Chondrocyte (in vitro differentiated cells): ENCODE data around the gene DNM3. TPM values are rescaled to one million over a fixed set of nuclear protein-coding genes. Genes with fewer than 3 reads are reported as not detected.

Source experiments
- DNase-seq: peaks from one replicate; pipeline ENCODE4 v3.0.0; 2021; ENCODE audit warnings: mixed read lengths, low spot score
- H3K27ac Mint-ChIP-seq: one replicate; pipeline ENCODE4 v1.8.0; 2021; ENCODE audit warnings: mild to moderate bottlenecking, moderate library complexity, mixed read lengths; ENCODE audit not compliant: unreplicated experiment
- H3K27me3 Mint-ChIP-seq: 2 replicates; pipeline ENCODE4 v1.8.0; 2021; ENCODE audit warnings: low read depth, mixed read lengths
- H3K36me3 Mint-ChIP-seq: 2 replicates; pipeline ENCODE4 v1.8.0; 2021; ENCODE audit warnings: low read depth, mixed read lengths
- H3K4me1 Mint-ChIP-seq: 2 replicates; pipeline ENCODE4 v1.8.0; 2021; ENCODE audit warnings: low read depth, mild to moderate bottlenecking, mixed read lengths
- H3K4me3 Mint-ChIP-seq: one replicate; pipeline ENCODE4 v1.8.0; 2021; ENCODE audit warnings: mild to moderate bottlenecking, moderate library complexity, mixed read lengths; ENCODE audit not compliant: unreplicated experiment
- H3K9me3 Mint-ChIP-seq: 2 replicates; pipeline ENCODE4 v1.8.0; 2021; ENCODE audit warnings: low read depth, mixed read lengths
- total RNA-seq: library from RNA; stranded (reverse); gene quantifications from 3 replicates; pipeline ENCODE4 v1.2.1, GENCODE V29; 2021
- TF ChIP-seq, protein P1 (sequence below): fragments of 200-600 bp; sonication (generic); IDR thresholded peaks from 2 replicates; pipeline ENCODE4 v1.5.0; 2021; ENCODE audit warnings: antibody characterized with exemption, mild to moderate bottlenecking, moderate library complexity

Gene DNM3
- total RNA-seq, 1 donor from 2014 or later, result 12.4 TPM

DNA sequence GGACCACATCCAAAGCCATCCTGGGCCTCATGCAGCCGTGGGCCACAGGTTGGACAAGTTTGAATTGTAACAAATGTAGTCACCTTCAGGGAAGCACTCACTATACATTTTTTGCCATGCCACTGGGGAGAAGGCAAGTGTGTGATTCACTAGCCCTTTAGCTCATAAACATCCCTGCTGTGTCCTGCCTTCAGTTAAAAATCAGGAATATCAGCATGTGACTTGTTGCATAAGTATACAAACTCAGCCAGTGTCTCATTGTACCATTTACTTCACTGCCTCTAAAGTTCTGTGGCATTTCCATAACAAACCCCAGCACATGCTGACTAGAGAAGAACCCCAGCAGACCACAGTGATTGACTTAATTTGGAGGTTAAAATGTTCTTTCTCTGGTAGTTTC, 437.2 kb downstream of the DNM3 start:
- peaks cover 10% of the 10 kb centered on the region for H3K36me3 Mint-ChIP-seq

GRCh38 chr1:172279939-172280636, 438.8 kb downstream of the DNM3 start:
- Mint-ChIP-seq H3K27ac (peak overlapping the region; percentile 80), H3K4me1 (peaks cover 67% of the 10 kb centered on the region), H3K4me3 (no peak overlapping the region), H3K36me3 (peaks cover 6% of the 10 kb centered on the region), H3K9me3 (peaks cover 7% of the 10 kb centered on the region), H3K27me3 (no peaks in the 10 kb centered on the region)
- TF ChIP-seq, protein P1, sequence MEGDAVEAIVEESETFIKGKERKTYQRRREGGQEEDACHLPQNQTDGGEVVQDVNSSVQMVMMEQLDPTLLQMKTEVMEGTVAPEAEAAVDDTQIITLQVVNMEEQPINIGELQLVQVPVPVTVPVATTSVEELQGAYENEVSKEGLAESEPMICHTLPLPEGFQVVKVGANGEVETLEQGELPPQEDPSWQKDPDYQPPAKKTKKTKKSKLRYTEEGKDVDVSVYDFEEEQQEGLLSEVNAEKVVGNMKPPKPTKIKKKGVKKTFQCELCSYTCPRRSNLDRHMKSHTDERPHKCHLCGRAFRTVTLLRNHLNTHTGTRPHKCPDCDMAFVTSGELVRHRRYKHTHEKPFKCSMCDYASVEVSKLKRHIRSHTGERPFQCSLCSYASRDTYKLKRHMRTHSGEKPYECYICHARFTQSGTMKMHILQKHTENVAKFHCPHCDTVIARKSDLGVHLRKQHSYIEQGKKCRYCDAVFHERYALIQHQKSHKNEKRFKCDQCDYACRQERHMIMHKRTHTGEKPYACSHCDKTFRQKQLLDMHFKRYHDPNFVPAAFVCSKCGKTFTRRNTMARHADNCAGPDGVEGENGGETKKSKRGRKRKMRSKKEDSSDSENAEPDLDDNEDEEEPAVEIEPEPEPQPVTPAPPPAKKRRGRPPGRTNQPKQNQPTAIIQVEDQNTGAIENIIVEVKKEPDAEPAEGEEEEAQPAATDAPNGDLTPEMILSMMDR, result no peak
- DNase-seq, result no peak

More for the DNA sequence above, 437.2 kb downstream of the DNM3 start:
- TF ChIP-seq, protein P1, result no peak
- peak overlapping the region; percentile 29 for H3K4me3 Mint-ChIP-seq
- no peaks in the 10 kb centered on the region for H3K27me3 Mint-ChIP-seq
- no peak for DNase-seq
- H3K27ac Mint-ChIP-seq, result peak overlapping the region; percentile 90
- peaks cover 7% of the 10 kb centered on the region for H3K9me3 Mint-ChIP-seq
- H3K4me1 Mint-ChIP-seq, result peaks cover 71% of the 10 kb centered on the region

GRCh38 chr1:172283766-172284165, 442.5 kb downstream of the DNM3 start:
- TF ChIP-seq, protein P1, result no peak
- peaks cover 7% of the 10 kb centered on the region for H3K9me3 Mint-ChIP-seq
- no peak overlapping the region for H3K27ac Mint-ChIP-seq
- no peak for DNase-seq
- H3K27me3 Mint-ChIP-seq, result no peaks in the 10 kb centered on the region
- peaks cover 6% of the 10 kb centered on the region for H3K36me3 Mint-ChIP-seq
- no peak overlapping the region for H3K4me3 Mint-ChIP-seq
- H3K4me1 Mint-ChIP-seq, result peaks cover 57% of the 10 kb centered on the region

GRCh38 chr1:172286629-172287076, 445.4 kb downstream of the DNM3 start:
- no peak for DNase-seq
- Mint-ChIP-seq H3K27ac (peak overlapping the region; percentile 77), H3K27me3 (no peaks in the 10 kb centered on the region), H3K36me3 (no peaks in the 10 kb centered on the region), H3K4me1 (peaks cover 38% of the 10 kb centered on the region), H3K9me3 (no peaks in the 10 kb centered on the region), H3K4me3 (no peak overlapping the region)
- TF ChIP-seq, protein P1, result peak; percentile 43

GRCh38 chr1:172287208-172287607, 445.9 kb downstream of the DNM3 start:
- TF ChIP-seq, protein P1, result no peak
- Mint-ChIP-seq H3K36me3 (no peaks in the 10 kb centered on the region), H3K9me3 (no peaks in the 10 kb centered on the region), H3K27ac (peak overlapping the region; percentile 77), H3K27me3 (no peaks in the 10 kb centered on the region), H3K4me1 (peaks cover 37% of the 10 kb centered on the region), H3K4me3 (no peak overlapping the region)
- no peak for DNase-seq
